Measurements from ENCODE around the gene GLMP.

The GLMP gene

GRCh38 chr1:156245451-156246232 lies 49.8 kb downstream of the GLMP start:
- Histone ChIP-seq H3K36me3 (replicated peaks; ENCODE audit: low read depth, low read length) (peaks cover 3% of the 10 kb centered on the region), H3K4me2 (ENCODE audit: low read length) (no peak overlapping the region)

GRCh38 chr1:156244712-156245111 lies 50.8 kb downstream of the GLMP start:
- no peak overlapping the region for H3K27ac ChIP-seq (ENCODE audit: low read length)
- no peak overlapping the region for H3K4me2 ChIP-seq (ENCODE audit: low read length)
- no peak overlapping the region for H2AFZ ChIP-seq (ENCODE audit: low read depth, low read length)
- H4K20me1 ChIP-seq (ENCODE audit: insufficient read depth, low read length), result peaks cover 4% of the 10 kb centered on the region; the same call in 1 of the 2 replicates
- no peaks in the 10 kb centered on the region for H3K4me1 ChIP-seq (ENCODE audit: low read length)
- H3K9me3 ChIP-seq (ENCODE audit: insufficient read depth, low read length), result no peaks in the 10 kb centered on the region
- H3K4me3 ChIP-seq (ENCODE audit: low read length), result no peak overlapping the region
- no peak for TF ChIP-seq EZH2phosphoT487 (IDR thresholded peaks at IDR 0.05; ENCODE audit: low read depth)
- TF ChIP-seq, protein P1, sequence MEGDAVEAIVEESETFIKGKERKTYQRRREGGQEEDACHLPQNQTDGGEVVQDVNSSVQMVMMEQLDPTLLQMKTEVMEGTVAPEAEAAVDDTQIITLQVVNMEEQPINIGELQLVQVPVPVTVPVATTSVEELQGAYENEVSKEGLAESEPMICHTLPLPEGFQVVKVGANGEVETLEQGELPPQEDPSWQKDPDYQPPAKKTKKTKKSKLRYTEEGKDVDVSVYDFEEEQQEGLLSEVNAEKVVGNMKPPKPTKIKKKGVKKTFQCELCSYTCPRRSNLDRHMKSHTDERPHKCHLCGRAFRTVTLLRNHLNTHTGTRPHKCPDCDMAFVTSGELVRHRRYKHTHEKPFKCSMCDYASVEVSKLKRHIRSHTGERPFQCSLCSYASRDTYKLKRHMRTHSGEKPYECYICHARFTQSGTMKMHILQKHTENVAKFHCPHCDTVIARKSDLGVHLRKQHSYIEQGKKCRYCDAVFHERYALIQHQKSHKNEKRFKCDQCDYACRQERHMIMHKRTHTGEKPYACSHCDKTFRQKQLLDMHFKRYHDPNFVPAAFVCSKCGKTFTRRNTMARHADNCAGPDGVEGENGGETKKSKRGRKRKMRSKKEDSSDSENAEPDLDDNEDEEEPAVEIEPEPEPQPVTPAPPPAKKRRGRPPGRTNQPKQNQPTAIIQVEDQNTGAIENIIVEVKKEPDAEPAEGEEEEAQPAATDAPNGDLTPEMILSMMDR (IDR thresholded peaks at IDR 0.05; ENCODE audit: low read depth, low read length), result no peak
- H3K9ac ChIP-seq (ENCODE audit: low read length), result no peak overlapping the region
- H3K79me2 ChIP-seq (ENCODE audit: low read length), result no peaks in the 10 kb centered on the region
- no peaks in the 10 kb centered on the region for H3K36me3 ChIP-seq (replicated peaks; ENCODE audit: low read depth, low read length)
- H3K27me3 ChIP-seq (ENCODE audit: low read depth, low read length), result no peaks in the 10 kb centered on the region

More at GRCh38 chr1:156245451-156246232, 49.8 kb downstream of the GLMP start:
- no peak overlapping the region for H2AFZ ChIP-seq (ENCODE audit: low read depth, low read length)
- no peak overlapping the region for H3K9ac ChIP-seq (ENCODE audit: low read length)
- peaks cover 4% of the 10 kb centered on the region; the same call in 1 of the 2 replicates for H4K20me1 ChIP-seq (ENCODE audit: insufficient read depth, low read length)
- no peak overlapping the region for H3K27ac ChIP-seq (ENCODE audit: low read length)
- H3K27me3 ChIP-seq (ENCODE audit: low read depth, low read length), result no peaks in the 10 kb centered on the region
- no peaks in the 10 kb centered on the region for H3K9me3 ChIP-seq (ENCODE audit: insufficient read depth, low read length)
- no peaks in the 10 kb centered on the region for H3K79me2 ChIP-seq (ENCODE audit: low read length)
- H3K4me3 ChIP-seq (ENCODE audit: low read length), result no peak overlapping the region
- TF ChIP-seq EZH2phosphoT487 (IDR thresholded peaks at IDR 0.05; ENCODE audit: low read depth), result no peak
- TF ChIP-seq, protein P1 (IDR thresholded peaks at IDR 0.05; ENCODE audit: low read depth, low read length), result no peak
- no peaks in the 10 kb centered on the region for H3K4me1 ChIP-seq (ENCODE audit: low read length)

GRCh38 chr1:156244126-156244525 lies 51.4 kb downstream of the GLMP start:
- Histone ChIP-seq H3K9ac (ENCODE audit: low read length) (no peak overlapping the region), H3K4me3 (ENCODE audit: low read length) (no peak overlapping the region), H3K79me2 (ENCODE audit: low read length) (no peaks in the 10 kb centered on the region), H3K9me3 (ENCODE audit: insufficient read depth, low read length) (no peaks in the 10 kb centered on the region), H3K4me2 (ENCODE audit: low read length) (no peak overlapping the region), H3K4me1 (ENCODE audit: low read length) (no peaks in the 10 kb centered on the region), H4K20me1 (ENCODE audit: insufficient read depth, low read length) (peaks cover 4% of the 10 kb centered on the region; the same call in 1 of the 2 replicates), H3K27me3 (ENCODE audit: low read depth, low read length) (no peaks in the 10 kb centered on the region), H3K27ac (ENCODE audit: low read length) (no peak overlapping the region), H2AFZ (ENCODE audit: low read depth, low read length) (no peak overlapping the region), H3K36me3 (replicated peaks; ENCODE audit: low read depth, low read length) (peaks cover 3% of the 10 kb centered on the region)
- TF ChIP-seq, protein P1 (IDR thresholded peaks at IDR 0.05; ENCODE audit: low read depth, low read length), result no peak
- TF ChIP-seq EZH2phosphoT487 (IDR thresholded peaks at IDR 0.05; ENCODE audit: low read depth), result no peak

GRCh38 chr1:156242738-156243137 lies 52.7 kb downstream of the GLMP start:
- Histone ChIP-seq H3K9ac (ENCODE audit: low read length) (no peak overlapping the region), H3K4me2 (ENCODE audit: low read length) (no peak overlapping the region), H3K9me3 (ENCODE audit: insufficient read depth, low read length) (no peaks in the 10 kb centered on the region)

More at GRCh38 chr1:156242738-156243137, 52.7 kb downstream of the GLMP start:
- H2AFZ ChIP-seq (ENCODE audit: low read depth, low read length), result no peak overlapping the region
- 0 out of 2 replicates have a peak, but pooled peaks cover 4% of the 10 kb centered on the region for H4K20me1 ChIP-seq (ENCODE audit: insufficient read depth, low read length)
- H3K36me3 ChIP-seq (replicated peaks; ENCODE audit: low read depth, low read length), result peaks cover 5% of the 10 kb centered on the region
- H3K27ac ChIP-seq (ENCODE audit: low read length), result no peak overlapping the region
- H3K27me3 ChIP-seq (ENCODE audit: low read depth, low read length), result no peaks in the 10 kb centered on the region
- no peak overlapping the region for H3K4me3 ChIP-seq (ENCODE audit: low read length)
- TF ChIP-seq, protein P1 (IDR thresholded peaks at IDR 0.05; ENCODE audit: low read depth, low read length), result no peak
- TF ChIP-seq EZH2phosphoT487 (IDR thresholded peaks at IDR 0.05; ENCODE audit: low read depth), result no peak
- no peaks in the 10 kb centered on the region for H3K4me1 ChIP-seq (ENCODE audit: low read length)
- no peaks in the 10 kb centered on the region for H3K79me2 ChIP-seq (ENCODE audit: low read length)

Data from OCI-LY3 (cell line).